ENCODE measurements around the gene SORCS2.

Gene SORCS2

DNA sequence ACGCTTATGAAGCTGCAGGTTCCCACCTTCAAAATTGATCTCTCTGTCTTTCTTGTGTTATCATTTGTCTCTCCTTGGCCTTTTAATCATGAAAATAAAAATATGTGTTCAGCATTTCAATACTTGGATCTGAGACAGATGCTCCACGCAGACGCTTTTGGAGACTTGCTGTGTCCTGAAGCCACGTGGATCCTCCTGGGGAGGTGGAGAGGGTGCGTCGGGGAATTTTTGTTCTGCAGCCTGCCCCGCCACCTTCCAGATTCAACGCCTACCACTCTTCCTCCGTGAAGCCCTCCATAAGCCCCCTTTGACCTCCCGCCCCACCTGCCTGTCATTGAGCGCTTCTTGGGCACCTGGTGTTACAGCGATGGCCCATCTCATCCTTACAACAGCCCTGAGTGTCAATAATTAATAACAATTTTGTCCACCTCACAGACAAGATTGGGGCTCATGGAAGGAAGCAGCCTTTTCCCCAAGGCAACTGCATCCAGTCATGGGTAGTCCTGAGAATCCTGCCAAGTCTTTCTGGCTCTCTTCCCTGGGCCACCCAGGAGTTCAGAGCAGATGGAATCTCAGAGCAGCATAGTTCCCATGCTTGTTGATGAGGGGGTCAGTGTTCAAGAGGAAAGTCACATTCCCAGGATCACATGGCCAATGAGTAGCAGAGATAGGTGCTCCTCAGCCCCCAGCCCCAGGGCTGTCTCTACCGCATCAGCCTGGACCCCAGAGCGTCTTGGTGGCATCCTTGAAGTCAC, 415.0 kb downstream of the SORCS2 start:
- no peak for DNase-seq (ENCODE audit: extremely low spot score)
- TF ChIP-seq, protein P1, sequence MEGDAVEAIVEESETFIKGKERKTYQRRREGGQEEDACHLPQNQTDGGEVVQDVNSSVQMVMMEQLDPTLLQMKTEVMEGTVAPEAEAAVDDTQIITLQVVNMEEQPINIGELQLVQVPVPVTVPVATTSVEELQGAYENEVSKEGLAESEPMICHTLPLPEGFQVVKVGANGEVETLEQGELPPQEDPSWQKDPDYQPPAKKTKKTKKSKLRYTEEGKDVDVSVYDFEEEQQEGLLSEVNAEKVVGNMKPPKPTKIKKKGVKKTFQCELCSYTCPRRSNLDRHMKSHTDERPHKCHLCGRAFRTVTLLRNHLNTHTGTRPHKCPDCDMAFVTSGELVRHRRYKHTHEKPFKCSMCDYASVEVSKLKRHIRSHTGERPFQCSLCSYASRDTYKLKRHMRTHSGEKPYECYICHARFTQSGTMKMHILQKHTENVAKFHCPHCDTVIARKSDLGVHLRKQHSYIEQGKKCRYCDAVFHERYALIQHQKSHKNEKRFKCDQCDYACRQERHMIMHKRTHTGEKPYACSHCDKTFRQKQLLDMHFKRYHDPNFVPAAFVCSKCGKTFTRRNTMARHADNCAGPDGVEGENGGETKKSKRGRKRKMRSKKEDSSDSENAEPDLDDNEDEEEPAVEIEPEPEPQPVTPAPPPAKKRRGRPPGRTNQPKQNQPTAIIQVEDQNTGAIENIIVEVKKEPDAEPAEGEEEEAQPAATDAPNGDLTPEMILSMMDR (IDR thresholded peaks at IDR 0.05; ENCODE audit: control extremely low read depth, extremely low read depth, low read depth, missing control alignments) = no peak
- ChIA-PET POLR2A (no interaction called here), CTCF (no interaction called here)

DNA sequence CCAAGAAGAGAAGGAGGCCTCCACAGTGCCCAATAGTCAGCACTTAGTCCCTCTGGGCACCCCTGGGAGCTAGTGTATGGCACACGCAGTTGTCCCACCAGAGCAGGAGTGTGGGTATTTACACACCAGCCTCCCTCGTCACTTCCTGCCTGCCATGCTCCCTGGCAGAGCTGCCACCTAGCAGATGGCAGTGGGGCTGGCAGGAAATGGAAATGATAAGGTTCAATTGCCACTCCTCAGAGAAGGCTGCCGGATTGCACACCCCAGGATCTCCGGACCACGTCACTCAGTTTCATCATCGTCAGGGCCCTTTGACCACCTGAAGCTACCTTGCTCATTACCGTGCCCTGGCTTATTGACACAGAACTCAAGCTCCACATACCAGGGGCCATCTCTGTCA, 415.7 kb downstream of the SORCS2 start:
- ChIA-PET POLR2A (no interaction called here), CTCF (no interaction called here)
- no peak for DNase-seq (ENCODE audit: extremely low spot score)
- TF ChIP-seq, protein P1 (IDR thresholded peaks at IDR 0.05; ENCODE audit: control extremely low read depth, extremely low read depth, low read depth, missing control alignments) = no peak

DNA sequence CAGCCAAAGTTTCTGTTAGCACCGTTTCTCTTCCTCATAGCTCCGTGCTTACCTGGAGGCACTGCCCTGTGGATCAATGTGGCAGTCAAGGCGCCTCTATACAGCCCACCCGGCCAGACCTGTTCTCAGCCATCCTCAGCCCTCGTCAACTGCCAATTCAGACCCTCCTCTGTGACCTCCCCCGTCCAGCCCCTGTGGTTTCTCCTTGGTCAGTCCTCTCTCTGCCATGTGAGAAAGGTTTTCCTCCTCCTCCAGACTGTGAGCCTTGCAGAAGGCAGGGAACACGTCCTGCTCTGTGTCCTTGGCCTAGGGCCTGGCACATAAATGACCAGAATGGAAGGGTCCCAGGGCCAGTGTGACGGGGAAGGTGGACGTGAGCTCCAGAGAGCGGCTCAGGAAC, 417.0 kb downstream of the SORCS2 start:
- CTCF ChIA-PET = no interaction called here
- no peak for DNase-seq (ENCODE audit: extremely low spot score)
- POLR2A ChIA-PET = no interaction called here
- TF ChIP-seq, protein P1 (IDR thresholded peaks at IDR 0.05; ENCODE audit: control extremely low read depth, extremely low read depth, low read depth, missing control alignments) = no peak

DNA sequence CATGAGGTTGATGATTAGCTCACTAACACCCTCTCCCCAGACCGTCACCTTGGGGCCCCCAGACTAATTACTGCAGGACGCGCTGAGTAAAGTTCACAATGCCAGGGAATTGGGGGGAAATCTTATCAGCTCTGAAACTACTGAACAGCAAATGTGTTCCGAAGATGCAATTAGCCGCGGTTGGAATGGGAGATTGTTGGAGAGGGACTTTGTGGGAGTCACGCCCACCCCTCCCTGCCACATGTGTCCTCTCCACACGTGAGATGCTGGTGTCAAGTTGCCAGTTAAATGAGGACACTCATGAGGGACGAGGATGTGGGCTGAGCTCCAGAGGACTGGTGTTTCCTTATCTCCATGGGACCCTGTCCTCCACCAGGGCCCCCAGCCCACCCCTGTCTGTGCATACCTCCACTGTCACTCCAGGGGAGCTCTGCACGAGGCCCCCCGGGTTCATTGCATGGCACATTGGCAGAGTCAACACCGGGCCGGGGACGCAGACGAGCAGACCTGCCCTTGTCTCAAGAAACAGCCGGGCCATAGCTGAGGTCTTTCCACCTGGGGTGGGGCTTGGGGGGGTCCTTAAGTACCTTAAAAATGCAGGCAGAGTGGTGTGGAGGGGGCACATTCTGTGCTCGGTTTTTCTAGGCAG, 417.8 kb downstream of the SORCS2 start:
- ChIA-PET CTCF (no interaction called here), POLR2A (no interaction called here)
- TF ChIP-seq, protein P1 (IDR thresholded peaks at IDR 0.05; ENCODE audit: control extremely low read depth, extremely low read depth, low read depth, missing control alignments) = no peak
- no peak for DNase-seq (ENCODE audit: extremely low spot score)

DNA sequence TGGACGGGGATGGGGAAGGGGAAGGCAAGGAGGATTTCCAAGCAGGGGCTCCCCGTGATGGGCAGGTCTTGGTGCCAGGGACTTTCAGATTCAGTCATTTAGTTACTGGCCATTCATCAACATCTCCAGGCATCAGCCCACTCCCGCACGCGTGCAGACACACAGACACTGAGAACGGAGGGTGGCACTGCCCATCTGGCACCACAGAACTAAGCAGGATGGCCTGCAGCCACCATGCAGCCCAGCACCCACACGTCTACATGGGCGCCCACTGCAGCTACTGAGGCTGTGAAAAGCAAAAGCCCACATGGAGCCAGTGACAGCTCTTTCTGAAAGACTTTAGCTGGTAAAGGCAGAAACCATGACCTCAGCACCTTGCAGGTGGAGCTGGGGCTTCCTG, 418.5 kb downstream of the SORCS2 start:
- TF ChIP-seq, protein P1 (IDR thresholded peaks at IDR 0.05; ENCODE audit: control extremely low read depth, extremely low read depth, low read depth, missing control alignments) = no peak
- DNase-seq (ENCODE audit: extremely low spot score) = no peak
- POLR2A ChIA-PET = no interaction called here
- CTCF ChIA-PET = no interaction called here

DNA sequence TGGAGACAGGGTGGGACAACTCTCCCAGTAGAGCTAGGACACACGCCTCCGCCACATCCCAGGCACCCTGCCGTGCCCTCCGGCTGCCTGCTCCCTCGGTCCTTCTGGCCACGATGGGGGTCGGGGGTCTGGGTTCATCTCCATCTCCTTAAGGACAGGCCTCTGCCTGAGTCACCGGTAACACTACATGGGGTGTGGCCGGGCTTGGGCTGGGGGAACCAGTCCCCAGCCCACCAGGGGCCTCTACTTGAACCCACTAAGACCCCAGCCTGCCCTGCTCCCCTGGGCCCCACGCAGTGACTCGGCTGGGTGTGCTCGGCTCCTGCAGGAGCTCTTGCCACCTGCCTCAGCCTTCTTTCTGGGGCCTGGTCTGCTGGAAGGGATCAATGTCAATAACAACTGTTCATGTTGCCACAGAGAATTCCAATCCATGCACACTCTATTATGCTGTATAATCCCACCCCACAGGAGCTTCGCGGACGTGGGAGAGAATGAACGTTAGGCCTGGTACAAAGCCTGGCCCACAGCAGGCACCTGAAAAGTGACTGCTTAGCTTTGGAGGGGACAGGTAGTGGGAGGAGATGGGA, 420.1 kb downstream of the SORCS2 start:
- TF ChIP-seq, protein P1 (IDR thresholded peaks at IDR 0.05; ENCODE audit: control extremely low read depth, extremely low read depth, low read depth, missing control alignments) = no peak
- ChIA-PET POLR2A (no interaction called here), CTCF (no interaction called here)
- no peak for DNase-seq (ENCODE audit: extremely low spot score)

Data from GM10248 (cell line).